ENCODE results near the gene RALB.
"Not testable (repeated sequence)": the region's sequence is repeated elsewhere in the genome, so short reads cannot be mapped to it uniquely, and the experiment has no call there.

RALB gene

GRCh38 chr2:120299561-120299960 lies 46.9 kb downstream of the RALB start:
- DNase-seq, result no peak

- no peak for DNase-seq
Measured at GRCh38 chr2:120300385-120300784, 47.7 kb downstream of the RALB start.

- DNase-seq, result no peak
Measured at GRCh38 chr2:120301284-120301683, 48.6 kb downstream of the RALB start.

- DNase-seq, result no peak
Measured at GRCh38 chr2:120302301-120302700, 49.6 kb downstream of the RALB start.

- DNase-seq, result no peak
Measured at GRCh38 chr2:120303177-120303576, 50.5 kb downstream of the RALB start.

GRCh38 chr2:120305296-120305695 lies 52.6 kb downstream of the RALB start:
- DNase-seq, result peak; percentile 30

GRCh38 chr2:120305937-120306490 lies 53.4 kb downstream of the RALB start:
- no peak for DNase-seq

GRCh38 chr2:120307482-120307881 lies 54.8 kb downstream of the RALB start:
- DNase-seq, result no peak

- no peak for DNase-seq
Measured at GRCh38 chr2:120308038-120308910, 55.6 kb downstream of the RALB start.

- no peak for DNase-seq
Measured at GRCh38 chr2:120310136-120310535, 57.5 kb downstream of the RALB start.

- DNase-seq, result not testable (repeated sequence)
Measured at GRCh38 chr2:120310841-120311240, 58.2 kb downstream of the RALB start.

- DNase-seq, result no peak
Measured at GRCh38 chr2:120312076-120312475, 59.4 kb downstream of the RALB start.

GRCh38 chr2:120312860-120313694 lies 60.4 kb downstream of the RALB start:
- DNase-seq, result peak; percentile 92

GRCh38 chr2:120313695-120314615 lies 61.3 kb downstream of the RALB start:
- DNase-seq, result peak; percentile 62

GRCh38 chr2:120314690-120315366 lies 62.2 kb downstream of the RALB start:
- peak; percentile 23 for DNase-seq

GRCh38 chr2:120315367-120316033 lies 62.8 kb downstream of the RALB start:
- no peak for DNase-seq

- no peak for DNase-seq
Measured at GRCh38 chr2:120316071-120316470, 63.4 kb downstream of the RALB start.

GRCh38 chr2:120316528-120317179 lies 64.0 kb downstream of the RALB start:
- DNase-seq, result no peak

- no peak for DNase-seq
Measured at GRCh38 chr2:120317180-120317533, 64.5 kb downstream of the RALB start.

GRCh38 chr2:120317916-120318315 lies 65.3 kb downstream of the RALB start:
- DNase-seq, result no peak

- no peak for DNase-seq
Measured at GRCh38 chr2:120318626-120319025, 66.0 kb downstream of the RALB start.

All from DMS53 (cell line).